Ascending aorta (tissue), 2 donors: Measurements from ENCODE around the gene USP5. TPM values are rescaled to one million over a fixed set of nuclear protein-coding genes. Genes with fewer than 3 reads are reported as not detected.
"Not testable (repeated sequence)": the region's sequence is repeated elsewhere in the genome, so short reads cannot be mapped to it uniquely, and the experiment has no call there.

Experiments
- DNase-seq, 2 donors: peaks; one replicate each; pipeline ENCODE4 v3.0.0-alpha.2; 2019; ENCODE audit warnings: low spot score in 2 of 2
- H3K27ac ChIP-seq, 2 donors: fragments of 200-600 bp; sonication (generic); one replicate each; pipeline ENCODE4 v1.5.1; 2016 to 2017; ENCODE audit warnings: mild to moderate bottlenecking in 1 of 2
- H3K27me3 ChIP-seq: fragments of 200-600 bp; sonication (generic); one replicate; pipeline ENCODE4 v1.5.1; 2017
- H3K36me3 ChIP-seq, 2 donors: fragments of 200-600 bp; sonication (generic); one replicate each; pipeline ENCODE4 v1.5.1; 2016
- H3K4me1 ChIP-seq, 2 donors: fragments of 200-600 bp; sonication (generic); one replicate each; pipeline ENCODE4 v1.5.1; 2016 to 2017; ENCODE audit warnings: mild to moderate bottlenecking in 1 of 2
- H3K4me3 ChIP-seq, 2 donors: fragments of 200-600 bp; sonication (generic); one replicate each; pipeline ENCODE4 v1.5.1; 2016 to 2017; ENCODE audit warnings: mild to moderate bottlenecking in 1 of 2
- H3K9me3 ChIP-seq, 2 donors: fragments of 200-600 bp; sonication (generic); one replicate each; pipeline ENCODE4 v1.5.1; 2016
- CTCF ChIP-seq, 3 experiments: fragments of 200-600 bp in 2 of 3; fragments of 450-650 bp in 1 of 3; sonication (generic) in 2 of 3; IDR thresholded peaks; one replicate each; pipeline ENCODE4 v1.5.1; 2016 to 2019; ENCODE audit warnings: antibody characterized with exemption in 3 of 3, mild to moderate bottlenecking in 1 of 3, moderate library complexity in 1 of 3
- intact Hi-C: fragments of 100-400 bp; cut with DNase I; formaldehyde crosslinking; loops from one replicate; pipeline ENCODE4 v1.15.1; 2023
- total RNA-seq: library from RNA; depleted of rRNA; stranded (reverse); fragments of >200 nt; gene quantifications from one replicate; pipeline ENCODE4 v1.1.0, GENCODE V29; 2016

Gene USP5
- total RNA-seq, 1 donor from 2014 or later = 46.2 TPM

GRCh38 chr12:6866920-6867412 lies 15.0 kb downstream of the USP5 start:
- Histone ChIP-seq H3K36me3 (peaks cover 49 to 54% of the 10 kb centered on the region in 2 donors), H3K27me3 (no peaks in the 10 kb centered on the region), H3K4me1 (peaks cover 12 to 38% of the 10 kb centered on the region in 2 donors), H3K9me3 (no peaks in the 10 kb centered on the region), H3K4me3 (peak overlapping the region; percentile 91 to 94), H3K27ac (peak overlapping the region; percentile 99)
- peak in 1 of 2 donors; percentile 91 for DNase-seq
- TF ChIP-seq CTCF (IDR thresholded peaks at IDR 0.05) = no peak
- intact Hi-C loops = loop anchor here (1.0 to 2.0 kb wide), 3 partner anchors 14 to 76 kb away; partner anchors contain the start of genes LRRC23, RNU7-1 and USP5

GRCh38 chr12:6867413-6868210 lies 15.7 kb downstream of the USP5 start, which contains the start of gene TPI1:
Gene TPI1, plus strand, starts transcription at chr12:6867531. Its CDS starts 36 bp downstream, at chr12:6867567.
- Histone ChIP-seq H3K9me3 (no peaks in the 10 kb centered on the region), H3K4me3 (peak within 1 kb of the TSS; percentile 91 to 94), H3K27ac (peak within 1 kb of the TSS; percentile 99), H3K4me1 (peaks cover 14 to 40% of the 10 kb centered on the region in 2 donors), H3K36me3 (peaks cover 43 to 48% of the 10 kb centered on the region in 2 donors), H3K27me3 (no peaks in the 10 kb centered on the region)
- intact Hi-C loops = loop anchor here (1.0 to 2.0 kb wide), 4 partner anchors 15 to 76 kb away; partner anchors contain the start of genes LRRC23, RNU7-1 and USP5
- TF ChIP-seq CTCF (IDR thresholded peaks at IDR 0.05) = peak in 2 of 3 experiments; percentile 3 to 11
- no peak for DNase-seq

- Histone ChIP-seq H3K36me3 (peaks cover 37 to 40% of the 10 kb centered on the region in 2 donors), H3K9me3 (no peaks in the 10 kb centered on the region), H3K27ac (peak overlapping the region; percentile 99), H3K4me3 (peak overlapping the region; percentile 91 to 94), H3K4me1 (peaks cover 14 to 40% of the 10 kb centered on the region in 2 donors), H3K27me3 (no peaks in the 10 kb centered on the region)
- TF ChIP-seq CTCF (IDR thresholded peaks at IDR 0.05) = no peak
- DNase-seq = no peak
- intact Hi-C loops = loop anchor here (1.0 to 2.0 kb wide), 2 partner anchors 56 to 97 kb away; no protein-coding TSS in a partner anchor
Observed at GRCh38 chr12:6868211-6869048, 16.5 kb downstream of the USP5 start.

DNA sequence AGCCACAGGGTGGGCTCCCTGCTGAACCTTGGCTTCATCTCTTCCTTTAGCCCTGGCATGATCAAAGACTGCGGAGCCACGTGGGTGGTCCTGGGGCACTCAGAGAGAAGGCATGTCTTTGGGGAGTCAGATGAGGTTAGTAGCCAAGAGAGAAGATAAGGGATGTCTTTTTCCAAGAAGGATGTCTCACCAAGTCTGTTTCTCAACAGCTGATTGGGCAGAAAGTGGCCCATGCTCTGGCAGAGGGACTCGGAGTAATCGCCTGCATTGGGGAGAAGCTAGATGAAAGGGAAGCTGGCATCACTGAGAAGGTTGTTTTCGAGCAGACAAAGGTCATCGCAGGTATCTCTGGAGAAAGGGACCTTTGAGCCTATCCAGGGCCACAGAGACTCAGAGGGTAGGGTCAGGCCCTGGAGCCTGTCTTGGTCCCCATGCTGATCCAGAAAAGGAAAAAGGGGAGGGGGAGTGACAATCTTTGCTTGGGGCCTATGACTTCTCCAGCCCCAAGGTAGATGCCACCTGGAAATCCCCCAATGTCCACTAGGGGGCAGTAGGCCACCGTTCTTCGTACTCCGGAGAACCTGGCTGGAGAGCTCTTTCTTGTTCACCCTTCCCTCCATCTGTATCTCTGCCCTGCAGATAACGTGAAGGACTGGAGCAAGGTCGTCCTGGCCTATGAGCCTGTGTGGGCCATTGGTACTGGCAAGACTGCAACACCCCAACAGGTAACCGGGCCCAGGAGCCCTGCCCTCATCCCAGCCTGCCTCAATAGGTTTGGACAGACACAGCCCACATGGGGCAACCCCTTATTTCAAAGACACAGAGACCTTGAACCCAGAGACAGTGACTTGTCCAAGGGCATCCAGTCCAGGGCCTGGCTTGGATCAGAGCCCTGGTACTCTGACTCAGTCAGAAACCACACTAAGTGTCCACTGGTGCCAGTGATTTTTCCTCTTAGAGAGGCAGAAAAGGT lies 17.4 kb downstream of the USP5 start:
- Histone ChIP-seq H3K27me3 (no peaks in the 10 kb centered on the region), H3K36me3 (peaks cover 28 to 31% of the 10 kb centered on the region in 2 donors), H3K27ac (peak overlapping the region; percentile 99), H3K9me3 (no peaks in the 10 kb centered on the region), H3K4me3 (peak overlapping the region in 1 of 2 donors; percentile 91), H3K4me1 (peaks cover 14 to 40% of the 10 kb centered on the region in 2 donors)
- peak in 1 of 2 donors; percentile 90 for DNase-seq
- peak; percentile 79 to 91 (median 88) for TF ChIP-seq CTCF (IDR thresholded peaks at IDR 0.05)
- intact Hi-C loops = loop anchor here (1.0 to 5.0 kb wide), 3 partner anchors 55 to 238 kb away; partner anchors contain the start of gene C1RL

- DNase-seq, H3K4me3 ChIP-seq, H3K27me3 ChIP-seq, H3K9me3 ChIP-seq: not testable (repeated sequence)
- Histone ChIP-seq H3K4me1 (peaks cover 14 to 40% of the 10 kb centered on the region in 2 donors), H3K36me3 (peaks cover 19 to 21% of the 10 kb centered on the region in 2 donors), H3K27ac (peak overlapping the region in 1 of 2 donors; percentile 41)
- intact Hi-C loops = loop anchor here (5.0 kb wide), 1 partner anchor 237 kb away; the partner anchor contains the start of gene C1RL
Observed at GRCh38 chr12:6870304-6870703, 18.4 kb downstream of the USP5 start.
